Neural cell (in vitro differentiated cells): ENCODE data around the gene SPOP. TPM values are rescaled to one million over a fixed set of nuclear protein-coding genes. Genes with fewer than 3 reads are reported as not detected.

Source experiments
- H2AFZ ChIP-seq: fragments of 200-600, 300-800 bp; sonication (generic), shearing (Covaris generic); 2 replicates; pipeline ENCODE4 v1.6.0; 2014; ENCODE audit warnings: low read depth, mild to moderate bottlenecking, antibody characterized with exemption, low read length, moderate library complexity
- H3F3A ChIP-seq: fragments of 200-600 bp; shearing (Covaris generic); 2 replicates; pipeline ENCODE4 v1.6.1; 2016; ENCODE audit warnings: mild to moderate bottlenecking, moderate library complexity, mixed read lengths, antibody characterized with exemption, low read length; ENCODE audit not compliant: insufficient read depth, poor library complexity, severe bottlenecking
- H3K27ac ChIP-seq: fragments of 200-600, 300-800 bp; sonication (generic), shearing (Covaris generic); 2 replicates; pipeline ENCODE4 v1.5.1; 2014; ENCODE audit warnings: mild to moderate bottlenecking, low read length, moderate library complexity
- H3K27me3 ChIP-seq: fragments of 300-800, 200-600 bp; sonication (generic), shearing (Covaris generic); 2 replicates; pipeline ENCODE4 v1.6.0; 2014; ENCODE audit warnings: mild to moderate bottlenecking, low read depth, low read length, moderate library complexity; ENCODE audit not compliant: insufficient read depth
- H3K36me3 ChIP-seq: fragments of 300-800, 200-600 bp; sonication (generic), shearing (Covaris generic); 2 replicates; pipeline ENCODE4 v1.5.1; 2014; ENCODE audit warnings: mild to moderate bottlenecking, antibody characterized with exemption, low read length, moderate library complexity; ENCODE audit not compliant: insufficient read depth
- H3K4me2 ChIP-seq: fragments of 300-800, 200-600 bp; sonication (generic), shearing (Covaris generic); 2 replicates; pipeline ENCODE4 v1.6.0; 2014; ENCODE audit warnings: mild to moderate bottlenecking, low read length
- H3K4me3 ChIP-seq: fragments of 300-800, 200-600 bp; sonication (generic), shearing (Covaris generic); 2 replicates; pipeline ENCODE4 v1.5.1; 2014; ENCODE audit warnings: mild to moderate bottlenecking, low read length, moderate library complexity
- H3K79me2 ChIP-seq: fragments of 200-600 bp; shearing (Covaris generic); replicated peaks from 2 replicates; pipeline ENCODE4 v1.6.0; 2014; ENCODE audit warnings: mild to moderate bottlenecking, low read length, moderate library complexity; ENCODE audit not compliant: insufficient read depth
- H3K9ac ChIP-seq: fragments of 300-800, 200-600 bp; sonication (generic), shearing (Covaris generic); 2 replicates; pipeline ENCODE4 v1.6.1; 2016; ENCODE audit warnings: mild to moderate bottlenecking, low read length, mixed read lengths
- H3K9me2 ChIP-seq: fragments of 200-600 bp; shearing (Covaris generic); 2 replicates; pipeline ENCODE4 v1.6.1; 2016; ENCODE audit warnings: mild to moderate bottlenecking, low read length, mixed read lengths; ENCODE audit not compliant: insufficient read depth
- H3K9me3 ChIP-seq: fragments of 200-600, 300-800 bp; sonication (generic), shearing (Covaris generic); 2 replicates; pipeline ENCODE4 v1.6.1; 2016; ENCODE audit warnings: mild to moderate bottlenecking, mixed run types, low read length, moderate library complexity, mixed read lengths
- H4K20me1 ChIP-seq: fragments of 200-600 bp; shearing (Covaris generic); 2 replicates; pipeline ENCODE4 v1.6.1; 2016; ENCODE audit warnings: mild to moderate bottlenecking, mixed run types; ENCODE audit not compliant: insufficient read depth
- EP300 ChIP-seq: fragments of 450-650 bp; conservative IDR thresholded peaks from 2 replicates; pipeline ENCODE4 v1.6.1; 2014; ENCODE audit warnings: antibody characterized with exemption, mild to moderate bottlenecking, moderate library complexity; ENCODE audit not compliant: poor library complexity, severe bottlenecking
- EZH2 ChIP-seq: fragments of 200-600, 300-800 bp; shearing (Covaris generic), sonication (generic); IDR thresholded peaks from 2 replicates; pipeline ENCODE4 v1.6.1; 2014; ENCODE audit warnings: antibody characterized with exemption, low read length, borderline replicate concordance, mild to moderate bottlenecking; ENCODE audit not compliant: insufficient read depth, poor library complexity, severe bottlenecking
- MXI1 ChIP-seq: fragments of 450-650 bp; conservative IDR thresholded peaks from 2 replicates; pipeline ENCODE4 v1.6.1; 2014; ENCODE audit warnings: antibody characterized with exemption, mild to moderate bottlenecking; ENCODE audit not compliant: poor library complexity, severe bottlenecking
- POLR2AphosphoS5 ChIP-seq: IDR thresholded peaks from 2 replicates; pipeline ENCODE4 v1.6.1; 2012
- RAD21 ChIP-seq: fragments of 450-650 bp; conservative IDR thresholded peaks from 2 replicates; pipeline ENCODE4 v1.6.1; 2014; ENCODE audit warnings: antibody characterized with exemption, mild to moderate bottlenecking, moderate library complexity
- SMC3 ChIP-seq: fragments of 450-650 bp; conservative IDR thresholded peaks from 2 replicates; pipeline ENCODE4 v1.6.1; 2014; ENCODE audit warnings: antibody characterized with exemption, mild to moderate bottlenecking, moderate library complexity; ENCODE audit not compliant: poor library complexity
- TAF1 ChIP-seq: IDR thresholded peaks from 2 replicates; pipeline ENCODE4 v1.6.1; 2012; ENCODE audit warnings: low read depth
- polyA plus RNA-seq: library from polyadenylated mRNA; depleted of rRNA; stranded (reverse); fragments of >200 nt; gene quantifications from 2 replicates; pipeline ENCODE4 v1.2.3, GENCODE V29; 2014
- TF ChIP-seq, protein P1 (sequence below): fragments of 450-650 bp; IDR thresholded peaks from 2 replicates; pipeline ENCODE4 v1.5.1; 2014; ENCODE audit warnings: antibody characterized with exemption, mild to moderate bottlenecking, moderate library complexity; ENCODE audit not compliant: poor library complexity, severe bottlenecking
- TF ChIP-seq, protein P2 (sequence below): IDR thresholded peaks from 2 replicates; pipeline ENCODE4 v1.6.1; 2012; ENCODE audit warnings: borderline replicate concordance

Gene SPOP
- polyA plus RNA-seq, 1 donor from 2014 or later: 71.9 TPM

- no peak overlapping the region for H3K9ac ChIP-seq
- TF ChIP-seq POLR2AphosphoS5 (no peak), EP300 (no peak), MXI1 (no peak), SMC3 (no peak), RAD21 (no peak)
- TF ChIP-seq, protein P1, sequence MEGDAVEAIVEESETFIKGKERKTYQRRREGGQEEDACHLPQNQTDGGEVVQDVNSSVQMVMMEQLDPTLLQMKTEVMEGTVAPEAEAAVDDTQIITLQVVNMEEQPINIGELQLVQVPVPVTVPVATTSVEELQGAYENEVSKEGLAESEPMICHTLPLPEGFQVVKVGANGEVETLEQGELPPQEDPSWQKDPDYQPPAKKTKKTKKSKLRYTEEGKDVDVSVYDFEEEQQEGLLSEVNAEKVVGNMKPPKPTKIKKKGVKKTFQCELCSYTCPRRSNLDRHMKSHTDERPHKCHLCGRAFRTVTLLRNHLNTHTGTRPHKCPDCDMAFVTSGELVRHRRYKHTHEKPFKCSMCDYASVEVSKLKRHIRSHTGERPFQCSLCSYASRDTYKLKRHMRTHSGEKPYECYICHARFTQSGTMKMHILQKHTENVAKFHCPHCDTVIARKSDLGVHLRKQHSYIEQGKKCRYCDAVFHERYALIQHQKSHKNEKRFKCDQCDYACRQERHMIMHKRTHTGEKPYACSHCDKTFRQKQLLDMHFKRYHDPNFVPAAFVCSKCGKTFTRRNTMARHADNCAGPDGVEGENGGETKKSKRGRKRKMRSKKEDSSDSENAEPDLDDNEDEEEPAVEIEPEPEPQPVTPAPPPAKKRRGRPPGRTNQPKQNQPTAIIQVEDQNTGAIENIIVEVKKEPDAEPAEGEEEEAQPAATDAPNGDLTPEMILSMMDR: no peak
- H2AFZ ChIP-seq: no peak overlapping the region
- no peaks in the 10 kb centered on the region for H3K9me3 ChIP-seq
- H3F3A ChIP-seq: no peaks in the 10 kb centered on the region
- no peaks in the 10 kb centered on the region for H3K9me2 ChIP-seq
- no peak overlapping the region for H3K4me2 ChIP-seq
- no peaks in the 10 kb centered on the region for H3K36me3 ChIP-seq
- no peaks in the 10 kb centered on the region for H4K20me1 ChIP-seq
- H3K27ac ChIP-seq: no peak overlapping the region
- no peaks in the 10 kb centered on the region for H3K27me3 ChIP-seq
- H3K79me2 ChIP-seq: peaks cover 33% of the 10 kb centered on the region
- no peak overlapping the region for H3K4me3 ChIP-seq
Observed at GRCh38 chr17:49645654-49646053, 32.2 kb downstream of the SPOP start.

- no peaks in the 10 kb centered on the region for H3K9me3 ChIP-seq
- H4K20me1 ChIP-seq: no peaks in the 10 kb centered on the region
- H3K27ac ChIP-seq: no peak overlapping the region
- no peak overlapping the region for H3K4me3 ChIP-seq
- peaks cover 3% of the 10 kb centered on the region for H3K36me3 ChIP-seq
- no peak overlapping the region for H3K4me2 ChIP-seq
- H3K9ac ChIP-seq: no peak overlapping the region
- no peaks in the 10 kb centered on the region for H3K27me3 ChIP-seq
- no peak overlapping the region for H2AFZ ChIP-seq
- peaks cover 30% of the 10 kb centered on the region for H3K79me2 ChIP-seq
- no peaks in the 10 kb centered on the region for H3F3A ChIP-seq
- no peaks in the 10 kb centered on the region for H3K9me2 ChIP-seq
- TF ChIP-seq, protein P1: no peak
- TF ChIP-seq POLR2AphosphoS5: no peak
- no peak for TF ChIP-seq SMC3
- TF ChIP-seq EP300: no peak
- TF ChIP-seq, protein P2, sequence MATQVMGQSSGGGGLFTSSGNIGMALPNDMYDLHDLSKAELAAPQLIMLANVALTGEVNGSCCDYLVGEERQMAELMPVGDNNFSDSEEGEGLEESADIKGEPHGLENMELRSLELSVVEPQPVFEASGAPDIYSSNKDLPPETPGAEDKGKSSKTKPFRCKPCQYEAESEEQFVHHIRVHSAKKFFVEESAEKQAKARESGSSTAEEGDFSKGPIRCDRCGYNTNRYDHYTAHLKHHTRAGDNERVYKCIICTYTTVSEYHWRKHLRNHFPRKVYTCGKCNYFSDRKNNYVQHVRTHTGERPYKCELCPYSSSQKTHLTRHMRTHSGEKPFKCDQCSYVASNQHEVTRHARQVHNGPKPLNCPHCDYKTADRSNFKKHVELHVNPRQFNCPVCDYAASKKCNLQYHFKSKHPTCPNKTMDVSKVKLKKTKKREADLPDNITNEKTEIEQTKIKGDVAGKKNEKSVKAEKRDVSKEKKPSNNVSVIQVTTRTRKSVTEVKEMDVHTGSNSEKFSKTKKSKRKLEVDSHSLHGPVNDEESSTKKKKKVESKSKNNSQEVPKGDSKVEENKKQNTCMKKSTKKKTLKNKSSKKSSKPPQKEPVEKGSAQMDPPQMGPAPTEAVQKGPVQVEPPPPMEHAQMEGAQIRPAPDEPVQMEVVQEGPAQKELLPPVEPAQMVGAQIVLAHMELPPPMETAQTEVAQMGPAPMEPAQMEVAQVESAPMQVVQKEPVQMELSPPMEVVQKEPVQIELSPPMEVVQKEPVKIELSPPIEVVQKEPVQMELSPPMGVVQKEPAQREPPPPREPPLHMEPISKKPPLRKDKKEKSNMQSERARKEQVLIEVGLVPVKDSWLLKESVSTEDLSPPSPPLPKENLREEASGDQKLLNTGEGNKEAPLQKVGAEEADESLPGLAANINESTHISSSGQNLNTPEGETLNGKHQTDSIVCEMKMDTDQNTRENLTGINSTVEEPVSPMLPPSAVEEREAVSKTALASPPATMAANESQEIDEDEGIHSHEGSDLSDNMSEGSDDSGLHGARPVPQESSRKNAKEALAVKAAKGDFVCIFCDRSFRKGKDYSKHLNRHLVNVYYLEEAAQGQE: no peak
- TF ChIP-seq TAF1: no peak
- no peak for TF ChIP-seq MXI1
- no peak for TF ChIP-seq RAD21
- no peak for TF ChIP-seq EZH2
Observed at GRCh38 chr17:49640556-49640955, 37.3 kb downstream of the SPOP start.
